Spleen (tissue), 13 donors: ENCODE measurements around the gene PIF1. TPM values are rescaled to one million over a fixed set of nuclear protein-coding genes. Genes with fewer than 3 reads are reported as not detected.
A peak's percentile ranks its signal among the peaks of the same experiment; 100 is the strongest.

Source experiments
- DNase-seq: peaks from one replicate; pipeline ENCODE4 v3.0.0-alpha.2; 2020
- H3K27ac ChIP-seq, 8 donors: fragments of 200-600 bp; sonication (generic) in 7 of 8; 1 replicate in 4 of 8; 2 replicates in 4 of 8; pipeline versions ENCODE4 v1.5.0 to v1.8.0; 2016 to 2021; ENCODE audit warnings: inconsistent platforms in 4 of 8, mild to moderate bottlenecking in 4 of 8, moderate library complexity in 1 of 8
- H3K27me3 ChIP-seq, 7 donors: fragments of 200-600 bp; sonication (generic) in 6 of 7; replicated peaks in 1 of 7; 1 replicate in 4 of 7; 2 replicates in 3 of 7; pipeline versions ENCODE4 v1.5.0 to v1.8.0; 2016 to 2021; ENCODE audit warnings: inconsistent platforms in 3 of 7, mild to moderate bottlenecking in 1 of 7
- H3K36me3 ChIP-seq, 6 donors: fragments of 200-600 bp; sonication (generic) in 5 of 6; 1 replicate in 4 of 6; 2 replicates in 2 of 6; pipeline versions ENCODE4 v1.5.0 to v1.8.0; 2016 to 2021; ENCODE audit warnings: inconsistent platforms in 2 of 6
- H3K4me1 ChIP-seq, 6 donors: fragments of 200-600 bp; sonication (generic) in 5 of 6; 1 replicate in 3 of 6; 2 replicates in 3 of 6; pipeline versions ENCODE4 v1.5.0 to v1.8.0; 2016 to 2021; ENCODE audit warnings: inconsistent platforms in 3 of 6
- H3K4me3 ChIP-seq, 8 donors: fragments of 200-600 bp; sonication (generic) in 7 of 8; 1 replicate in 4 of 8; 2 replicates in 4 of 8; pipeline versions ENCODE4 v1.5.0 to v1.8.0; 2016 to 2021; ENCODE audit warnings: inconsistent platforms in 4 of 8, mild to moderate bottlenecking in 4 of 8, moderate library complexity in 2 of 8
- H3K9me3 ChIP-seq, 8 donors: fragments of 200-600 bp; sonication (generic) in 7 of 8; 1 replicate in 4 of 8; 2 replicates in 4 of 8; pipeline versions ENCODE4 v1.5.0 to v1.8.0; 2016 to 2021; ENCODE audit warnings: inconsistent platforms in 4 of 8
- CTCF ChIP-seq, 11 experiments: fragments of 200-600 bp in 7 of 11; fragments of 450-650 bp in 4 of 11; sonication (generic) in 4 of 11; IDR thresholded peaks in 8 of 11; conservative IDR thresholded peaks in 3 of 11; 1 replicate in 7 of 11; 2 replicates in 4 of 11; pipeline versions ENCODE4 v1.4.0 to v1.8.0; 2016 to 2021; ENCODE audit warnings: antibody characterized with exemption in 11 of 11, inconsistent platforms in 4 of 11, mild to moderate bottlenecking in 1 of 11
- POLR2A ChIP-seq, 3 donors: fragments of 450-650 bp; IDR thresholded peaks; one replicate each; pipeline ENCODE4 v1.5.1; 2017; ENCODE audit warnings: antibody characterized with exemption in 3 of 3, mild to moderate bottlenecking in 1 of 3
- POLR2AphosphoS5 ChIP-seq, 3 donors: sonication (generic); formaldehyde crosslinking; IDR thresholded peaks; one replicate each; pipeline ENCODE4 v1.5.1; 2017; ENCODE audit warnings: antibody characterized with exemption in 3 of 3
- WGBS, 5 donors: extraction: QIAGEN DNeasy Blood & Tissue Kit in 3 of 5; methylation state at CpG; one replicate each; pipeline versions ENCODE4 v1.1.5 to v1.1.7; 2013 to 2018; 5-methylcytosine and 5-hydroxymethylcytosine counted together
- intact Hi-C: fragments of 100-400 bp; cut with DNase I; formaldehyde crosslinking; loops from one replicate; pipeline ENCODE4 v1.15.0; 2023; ENCODE audit warnings: low total_unique reads
- long read RNA-seq, 2 donors: transcript quantifications; one replicate each; lab custom pipeline, GENCODE V29; 2026
- polyA plus RNA-seq, 3 donors: library from polyadenylated mRNA; stranded (reverse); fragments of 200-250 nt; gene quantifications; one replicate each; pipeline ENCODE4 v1.2.1, GENCODE V29; 2013
- total RNA-seq, 7 donors: library from RNA; depleted of rRNA in 3 of 7; stranded (reverse); fragments of >200 nt in 3 of 7; fragmentation: NEBNext Ultra II Directional in 4 of 7; extraction: Animal tissue kit (Norgen Biotek cat#: 25700) in 4 of 7; gene quantifications; one replicate each; pipeline versions ENCODE4 v1.1.0 to v1.2.1, GENCODE V29; 2016 to 2021
- donor health status: healthy with polysubstance abuse.
- donor health status: DM: no; HTN: no; CAD: no; lungs with moderate emphysema.
- donor health status: DM: no; HTN: no; CAD: no.
- donor health status: Bipolar disorder and iron deficiency.
- donor health status: healthy.
- donor health status: DM: no; HTN: no; CAD: no.
- donor health status: DM: yes; HTN: yes; CAD: no.

The PIF1 gene
- 10 to 100 TPM in 1 of 7 donors, 1 to 10 TPM in 6; 3.8 to 10.3 (median 6.6) TPM for total RNA-seq
- polyA plus RNA-seq = 1 to 10 TPM; 5.9 to 7.9 (median 7.7) TPM
- long read RNA-seq, donor 1 = 0 reads
- long read RNA-seq, donor 2, partial matches to known transcripts = 0 of 2 reads
- long read RNA-seq, donor 2, other reads (novel, unspliced or antisense) = 0 of 2 reads

- intact Hi-C loops = no loop called here
- WGBS, 5 donors = 7 to 11% (median 8%) methylated on average over 32 to 35 of the region's 35 CpGs
Measured at GRCh38 chr15:64825431-64826294, at the start of gene PIF1. TSS of gene PIF1 (minus strand) at chr15:64825647. CDS start at chr15:64824335, 1,312 bp downstream.

GRCh38 chr15:64870353-64870752, 44.9 kb upstream of the PIF1 start:
- no peak overlapping the region for H3K4me3 ChIP-seq
- H3K9me3 ChIP-seq = no peaks in the 10 kb centered on the region
- whole genome bisulfite sequencing, 5 donors = 14 to 48% (median 38%) methylated on average over 5 to 9 of the region's 9 CpGs
- TF ChIP-seq POLR2AphosphoS5 (IDR thresholded peaks at IDR 0.05) (peak; percentile 60 to 87 (median 84)), CTCF (IDR thresholded peaks at IDR 0.05 in 8 of 11, conservative IDR thresholded peaks at IDR 0.05 in 3 of 11) (no peak)
- no peaks in the 10 kb centered on the region for H3K27me3 ChIP-seq
- H3K4me1 ChIP-seq = peaks cover 14 to 99% (median 78%) of the 10 kb centered on the region in 6 donors
- peak; percentile 87 for DNase-seq
- peak overlapping the region; percentile 54 to 99 (median 83) for H3K27ac ChIP-seq
- peaks cover 1 to 60% (median 27%) of the 10 kb centered on the region in 6 donors for H3K36me3 ChIP-seq
- intact Hi-C loops = no loop called here

More at GRCh38 chr15:64825431-64826294, at the start of gene PIF1:
- Histone ChIP-seq H3K27me3 (peaks cover 0 to 17% (median 6%) of the 10 kb centered on the region in 7 donors), H3K9me3 (no peaks in the 10 kb centered on the region), H3K4me3 (peak within 1 kb of the TSS; percentile 36 to 78 (median 48)), H3K27ac (peak within 1 kb of the TSS; percentile 67 to 87 (median 77)), H3K36me3 (peaks cover 0 to 8% (median 0%) of the 10 kb centered on the region in 6 donors), H3K4me1 (peaks cover 18 to 39% (median 35%) of the 10 kb centered on the region in 6 donors)
- DNase-seq = peak; percentile 91
- TF ChIP-seq POLR2A (IDR thresholded peaks at IDR 0.05) = peak in 1 of 3 donors; percentile 84
- peak in 3 of 11 experiments; percentile 13 to 37 (median 26) for TF ChIP-seq CTCF (IDR thresholded peaks at IDR 0.05 in 8 of 11, conservative IDR thresholded peaks at IDR 0.05 in 3 of 11)
- TF ChIP-seq POLR2AphosphoS5 (IDR thresholded peaks at IDR 0.05) = peak; percentile 86 to 91 (median 87)

- peak overlapping the region; percentile 53 to 99 (median 83) for H3K27ac ChIP-seq
- intact Hi-C loops = no loop called here
- DNase-seq = no peak
- H3K27me3 ChIP-seq = no peaks in the 10 kb centered on the region
- peaks cover 4 to 68% (median 36%) of the 10 kb centered on the region in 6 donors for H3K36me3 ChIP-seq
- peaks cover 14 to 99% (median 83%) of the 10 kb centered on the region in 6 donors for H3K4me1 ChIP-seq
- no peak overlapping the region for H3K4me3 ChIP-seq
- TF ChIP-seq POLR2A (IDR thresholded peaks at IDR 0.05) = no peak
- TF ChIP-seq CTCF (IDR thresholded peaks at IDR 0.05 in 8 of 11, conservative IDR thresholded peaks at IDR 0.05 in 3 of 11) = no peak
- no peak for TF ChIP-seq POLR2AphosphoS5 (IDR thresholded peaks at IDR 0.05)
- H3K9me3 ChIP-seq = no peaks in the 10 kb centered on the region
Measured at GRCh38 chr15:64869501-64869900, 44.1 kb upstream of the PIF1 start.
